HepG2 (cell line): ENCODE data around the gene GFER. TPM values are rescaled to one million over a fixed set of nuclear protein-coding genes. Genes with fewer than 3 reads are reported as not detected.

Source experiments
- AGO1 ChIP-seq: fragments of 200-400 bp; formaldehyde crosslinking; IDR thresholded peaks from 2 replicates; pipeline ENCODE4 v1.6.1; 2017; ENCODE audit warnings: mild to moderate bottlenecking, low read depth, low read length, moderate library complexity; ENCODE audit not compliant: poor library complexity, severe bottlenecking
- BRD4 ChIP-seq: sonication (generic); formaldehyde crosslinking; IDR thresholded peaks from 2 replicates; pipeline ENCODE4 v1.4.0; 2020; ENCODE audit warnings: missing genetic modification reagents
- CCAR2 ChIP-seq: fragments of 200-400 bp; formaldehyde crosslinking; optimal IDR thresholded peaks from 2 replicates; pipeline ENCODE3; 2018; ENCODE audit warnings: low read depth, mild to moderate bottlenecking, low read length, moderate library complexity
- ELF3 ChIP-seq: IDR thresholded peaks from 2 replicates; pipeline ENCODE4 v1.6.1; 2016; ENCODE audit warnings: missing genetic modification reagents, missing compliant biosample characterization
- MYC ChIP-seq: sonication (generic); formaldehyde crosslinking; IDR thresholded peaks from 2 replicates; pipeline ENCODE4 v1.9.0; 2021; ENCODE audit warnings: missing genetic modification reagents, borderline replicate concordance
- NFKBIZ ChIP-seq: IDR thresholded peaks from 2 replicates; pipeline ENCODE4 v1.6.1; 2018; ENCODE audit warnings: missing genetic modification reagents, missing compliant biosample characterization
- PTBP1 ChIP-seq: fragments of 200-400 bp; formaldehyde crosslinking; IDR thresholded peaks from 2 replicates; pipeline ENCODE4 v1.6.1; 2018; ENCODE audit warnings: low read length, low read depth; ENCODE audit not compliant: poor library complexity, severe bottlenecking
- RAD21 ChIP-seq: fragments of 450-650 bp; formaldehyde crosslinking; IDR thresholded peaks from 2 replicates; pipeline ENCODE4 v1.5.0; 2020; ENCODE audit warnings: mild to moderate bottlenecking
- RCOR2 ChIP-seq: IDR thresholded peaks from 2 replicates; pipeline ENCODE4 v1.6.1; 2016; ENCODE audit warnings: missing biosample characterization, missing genetic modification reagents
- RELA ChIP-seq: sonication (generic); formaldehyde crosslinking; IDR thresholded peaks from 2 replicates; pipeline ENCODE4 v1.4.0; 2020; ENCODE audit warnings: missing genetic modification reagents
- RORA ChIP-seq: sonication (generic); formaldehyde crosslinking; IDR thresholded peaks from 2 replicates; pipeline ENCODE4 v1.5.0; 2020; ENCODE audit warnings: mild to moderate bottlenecking, missing genetic modification reagents, moderate library complexity
- SAP130 ChIP-seq: IDR thresholded peaks from 2 replicates; pipeline ENCODE4 v1.6.1; 2016; ENCODE audit warnings: low read depth
- SMARCE1 ChIP-seq: fragments of 450-650 bp; IDR thresholded peaks from 2 replicates; pipeline ENCODE4 v1.6.1; 2017; ENCODE audit warnings: borderline replicate concordance
- SOX5 ChIP-seq: IDR thresholded peaks from 2 replicates; pipeline ENCODE4 v1.6.1; 2016; ENCODE audit warnings: borderline replicate concordance
- TCF12 ChIP-seq, 2 experiments: fragments of 450-650 bp in 1 of 2; sonication (generic) in 1 of 2; formaldehyde crosslinking in 1 of 2; IDR thresholded peaks; 2 replicates each; pipeline versions ENCODE4 v1.6.1 to v1.8.0; 2017 to 2022; ENCODE audit warnings: antibody characterized with exemption in 1 of 2, mild to moderate bottlenecking in 1 of 2, missing genetic modification reagents in 1 of 2, moderate library complexity in 1 of 2
- TMF1 ChIP-seq: sonication (generic); formaldehyde crosslinking; IDR thresholded peaks from 2 replicates; pipeline ENCODE4 v1.8.1; 2022; ENCODE audit warnings: low read depth, missing genetic modification reagents
- ZBTB21 ChIP-seq: sonication (generic); formaldehyde crosslinking; IDR thresholded peaks from 2 replicates; pipeline ENCODE4 v1.4.0; 2020; ENCODE audit warnings: missing genetic modification reagents
- ZNF224 ChIP-seq: sonication (generic); formaldehyde crosslinking; IDR thresholded peaks from 2 replicates; pipeline ENCODE4 v1.5.0; 2020; ENCODE audit warnings: mild to moderate bottlenecking, missing genetic modification reagents
- ZNF44 ChIP-seq: sonication (generic); formaldehyde crosslinking; IDR thresholded peaks from 2 replicates; pipeline ENCODE4 v1.5.1; 2020; ENCODE audit warnings: mild to moderate bottlenecking, missing genetic modification reagents
- polyA plus RNA-seq, 8 experiments: library from polyadenylated mRNA; depleted of rRNA in 3 of 8; stranded (reverse) in 7 of 8; unstranded in 1 of 8; fragments of >200 nt; fragmentation: Illumina TruSeq in 4 of 8; extraction: Trizol in 4 of 8; gene quantifications; 2 replicates each; pipeline versions ENCODE4 v1.2.1 to v1.2.3, GENCODE V29; 2011 to 2016; ENCODE audit warnings: low read depth in 4 of 8, missing spikeins in 1 of 8, mixed read lengths in 1 of 8; ENCODE audit not compliant: insufficient read depth in 1 of 8
- total RNA-seq, 5 experiments: library from RNA; depleted of rRNA; stranded (reverse); fragments of >200 nt; fragmentation: Illumina TruSeq; extraction: Trizol; gene quantifications; 2 replicates each; pipeline ENCODE4 v1.2.3, GENCODE V29; 2016; ENCODE audit warnings: low read depth in 1 of 5
- TF ChIP-seq, protein P1 (sequence below): IDR thresholded peaks from 2 replicates; pipeline ENCODE4 v1.6.1; 2016; ENCODE audit warnings: mild to moderate bottlenecking, missing biosample characterization, missing genetic modification reagents
- TF ChIP-seq, protein P2 (sequence below): sonication (generic); formaldehyde crosslinking; IDR thresholded peaks from 2 replicates; pipeline ENCODE4 v1.4.0; 2020; ENCODE audit warnings: mild to moderate bottlenecking, missing genetic modification reagents
- TF ChIP-seq, protein P3 (sequence below): sonication (generic); formaldehyde crosslinking; IDR thresholded peaks from 2 replicates; pipeline ENCODE4 v1.5.1; 2020; ENCODE audit warnings: mild to moderate bottlenecking, missing genetic modification reagents, borderline replicate concordance
- TF ChIP-seq, protein P4 (sequence below): sonication (generic); formaldehyde crosslinking; IDR thresholded peaks from 2 replicates; pipeline ENCODE4 v1.9.0; 2021; ENCODE audit warnings: missing genetic modification reagents, mild to moderate bottlenecking, borderline replicate concordance
- TF ChIP-seq, protein P5 (sequence below): sonication (generic); formaldehyde crosslinking; conservative IDR thresholded peaks from 2 replicates; pipeline ENCODE4 v1.4.0; 2020; ENCODE audit warnings: missing genetic modification reagents
- TF ChIP-seq, protein P6 (sequence below): sonication (generic); formaldehyde crosslinking; IDR thresholded peaks from 2 replicates; pipeline ENCODE4 v1.4.0; 2020; ENCODE audit warnings: missing genetic modification reagents

The GFER gene
- total and polyA plus RNA-seq, 2 of the 13 experiments (the other 11 are each of a cell fraction or from before 2014, with no cell fraction given): 28.6 to 71.7 TPM

DNA sequence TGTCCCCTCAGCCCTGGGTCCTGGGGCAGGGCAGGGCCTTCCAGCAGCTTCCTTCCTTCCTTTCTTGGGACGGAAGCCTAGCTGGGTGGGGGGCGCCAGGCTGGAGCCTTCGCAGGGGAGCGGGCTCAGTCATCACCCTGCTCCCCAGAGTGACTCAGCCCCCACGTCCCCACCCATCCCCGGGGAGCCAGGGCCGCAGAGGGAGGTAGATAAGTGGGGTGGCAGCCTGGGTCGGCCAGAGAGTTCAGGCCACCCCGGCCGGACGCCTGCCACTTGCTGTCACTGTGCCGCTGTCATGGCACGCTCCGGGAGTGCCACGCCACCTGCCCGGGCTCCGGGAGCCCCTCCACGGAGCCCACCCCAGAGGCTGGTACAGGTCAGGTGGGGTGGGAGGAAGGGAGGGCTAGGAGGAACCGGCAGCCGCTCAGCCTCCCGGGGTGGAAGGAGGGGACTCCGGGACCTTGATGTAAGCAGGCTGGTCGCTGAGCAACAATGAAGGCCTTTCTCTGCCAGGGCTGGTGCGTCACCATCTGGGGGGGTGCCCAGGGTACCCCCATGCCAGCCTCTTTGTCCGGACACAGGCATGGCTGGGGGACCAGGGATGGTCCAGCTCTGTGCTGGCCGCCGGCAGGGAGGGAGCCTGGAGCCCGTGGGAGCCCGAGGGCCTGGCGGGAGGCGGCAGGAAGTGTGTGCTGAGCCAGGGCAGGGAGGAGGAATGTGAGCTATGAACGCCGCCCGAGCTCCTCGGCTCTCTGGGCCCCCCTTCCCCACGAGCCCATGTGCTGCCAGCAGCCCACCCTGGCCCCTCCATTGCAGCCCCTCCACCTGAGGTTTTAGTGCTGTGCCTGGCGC is 49.3 kb downstream of the GFER start (continued):
- TF ChIP-seq ZNF224 (CRISPR knock-in tag) (no peak), ZNF44 (CRISPR knock-in tag) (no peak), RCOR2 (no peak), PTBP1 (no peak), BRD4 (CRISPR knock-in tag) (no peak), SOX5 (CRISPR knock-in tag) (peak; percentile 31; the same call in 1 of the 2 replicates), CCAR2 (no peak), MYC (CRISPR knock-in tag) (peak; percentile 53), NFKBIZ (CRISPR knock-in tag) (no peak), ELF3 (CRISPR knock-in tag) (no peak), AGO1 (peak; percentile 31), TMF1 (CRISPR knock-in tag) (no peak), SMARCE1 (no peak), RELA (CRISPR knock-in tag) (no peak), RORA (no peak), RAD21 (CRISPR knock-in tag) (no peak), SAP130 (0 out of 2 replicates have a peak, but pooled peaks have one; percentile 44), TCF12 (IDR thresholded peaks at IDR 0.05) (no peak), TCF12 (CRISPR knock-in tag; IDR thresholded peaks at IDR 0.05) (no peak), ZBTB21 (CRISPR knock-in tag) (no peak)
- TF ChIP-seq, protein P1, sequence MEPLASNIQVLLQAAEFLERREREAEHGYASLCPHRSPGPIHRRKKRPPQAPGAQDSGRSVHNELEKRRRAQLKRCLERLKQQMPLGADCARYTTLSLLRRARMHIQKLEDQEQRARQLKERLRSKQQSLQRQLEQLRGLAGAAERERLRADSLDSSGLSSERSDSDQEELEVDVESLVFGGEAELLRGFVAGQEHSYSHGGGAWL (CRISPR knock-in tag): no peak
- TF ChIP-seq, protein P2, sequence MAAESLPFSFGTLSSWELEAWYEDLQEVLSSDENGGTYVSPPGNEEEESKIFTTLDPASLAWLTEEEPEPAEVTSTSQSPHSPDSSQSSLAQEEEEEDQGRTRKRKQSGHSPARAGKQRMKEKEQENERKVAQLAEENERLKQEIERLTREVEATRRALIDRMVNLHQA (CRISPR knock-in tag): no peak
- TF ChIP-seq, protein P3, sequence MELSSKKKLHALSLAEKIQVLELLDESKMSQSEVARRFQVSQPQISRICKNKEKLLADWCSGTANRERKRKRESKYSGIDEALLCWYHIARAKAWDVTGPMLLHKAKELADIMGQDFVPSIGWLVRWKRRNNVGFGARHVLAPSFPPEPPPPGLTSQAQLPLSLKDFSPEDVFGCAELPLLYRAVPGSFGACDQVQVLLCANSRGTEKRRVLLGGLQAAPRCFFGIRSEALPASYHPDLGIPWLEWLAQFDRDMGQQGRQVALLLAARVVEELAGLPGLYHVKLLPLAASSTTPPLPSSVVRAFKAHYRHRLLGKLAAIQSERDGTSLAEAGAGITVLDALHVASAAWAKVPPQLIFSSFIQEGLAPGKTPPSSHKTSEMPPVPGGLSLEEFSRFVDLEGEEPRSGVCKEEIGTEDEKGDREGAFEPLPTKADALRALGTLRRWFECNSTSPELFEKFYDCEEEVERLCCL (CRISPR knock-in tag): no peak
- TF ChIP-seq, protein P4, sequence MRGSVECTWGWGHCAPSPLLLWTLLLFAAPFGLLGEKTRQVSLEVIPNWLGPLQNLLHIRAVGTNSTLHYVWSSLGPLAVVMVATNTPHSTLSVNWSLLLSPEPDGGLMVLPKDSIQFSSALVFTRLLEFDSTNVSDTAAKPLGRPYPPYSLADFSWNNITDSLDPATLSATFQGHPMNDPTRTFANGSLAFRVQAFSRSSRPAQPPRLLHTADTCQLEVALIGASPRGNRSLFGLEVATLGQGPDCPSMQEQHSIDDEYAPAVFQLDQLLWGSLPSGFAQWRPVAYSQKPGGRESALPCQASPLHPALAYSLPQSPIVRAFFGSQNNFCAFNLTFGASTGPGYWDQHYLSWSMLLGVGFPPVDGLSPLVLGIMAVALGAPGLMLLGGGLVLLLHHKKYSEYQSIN (CRISPR knock-in tag): no peak
- TF ChIP-seq, protein P5, sequence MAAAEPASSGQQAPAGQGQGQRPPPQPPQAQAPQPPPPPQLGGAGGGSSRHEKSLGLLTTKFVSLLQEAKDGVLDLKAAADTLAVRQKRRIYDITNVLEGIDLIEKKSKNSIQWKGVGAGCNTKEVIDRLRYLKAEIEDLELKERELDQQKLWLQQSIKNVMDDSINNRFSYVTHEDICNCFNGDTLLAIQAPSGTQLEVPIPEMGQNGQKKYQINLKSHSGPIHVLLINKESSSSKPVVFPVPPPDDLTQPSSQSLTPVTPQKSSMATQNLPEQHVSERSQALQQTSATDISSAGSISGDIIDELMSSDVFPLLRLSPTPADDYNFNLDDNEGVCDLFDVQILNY: no peak
- TF ChIP-seq, protein P6, sequence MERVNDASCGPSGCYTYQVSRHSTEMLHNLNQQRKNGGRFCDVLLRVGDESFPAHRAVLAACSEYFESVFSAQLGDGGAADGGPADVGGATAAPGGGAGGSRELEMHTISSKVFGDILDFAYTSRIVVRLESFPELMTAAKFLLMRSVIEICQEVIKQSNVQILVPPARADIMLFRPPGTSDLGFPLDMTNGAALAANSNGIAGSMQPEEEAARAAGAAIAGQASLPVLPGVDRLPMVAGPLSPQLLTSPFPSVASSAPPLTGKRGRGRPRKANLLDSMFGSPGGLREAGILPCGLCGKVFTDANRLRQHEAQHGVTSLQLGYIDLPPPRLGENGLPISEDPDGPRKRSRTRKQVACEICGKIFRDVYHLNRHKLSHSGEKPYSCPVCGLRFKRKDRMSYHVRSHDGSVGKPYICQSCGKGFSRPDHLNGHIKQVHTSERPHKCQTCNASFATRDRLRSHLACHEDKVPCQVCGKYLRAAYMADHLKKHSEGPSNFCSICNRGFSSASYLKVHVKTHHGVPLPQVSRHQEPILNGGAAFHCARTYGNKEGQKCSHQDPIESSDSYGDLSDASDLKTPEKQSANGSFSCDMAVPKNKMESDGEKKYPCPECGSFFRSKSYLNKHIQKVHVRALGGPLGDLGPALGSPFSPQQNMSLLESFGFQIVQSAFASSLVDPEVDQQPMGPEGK (CRISPR knock-in tag): peak; percentile 44
